HG03060 (cell line): ENCODE measurements around the gene KRTDAP.

Experiments used
- ATAC-seq: cut with Tn5 transposase; IDR thresholded peaks from one replicate; pipeline ENCODE4 v1.9.1; 2021; ENCODE audit warnings: low read depth, moderate number of reproducible peaks; ENCODE audit not compliant: unreplicated experiment

Gene KRTDAP

DNA sequence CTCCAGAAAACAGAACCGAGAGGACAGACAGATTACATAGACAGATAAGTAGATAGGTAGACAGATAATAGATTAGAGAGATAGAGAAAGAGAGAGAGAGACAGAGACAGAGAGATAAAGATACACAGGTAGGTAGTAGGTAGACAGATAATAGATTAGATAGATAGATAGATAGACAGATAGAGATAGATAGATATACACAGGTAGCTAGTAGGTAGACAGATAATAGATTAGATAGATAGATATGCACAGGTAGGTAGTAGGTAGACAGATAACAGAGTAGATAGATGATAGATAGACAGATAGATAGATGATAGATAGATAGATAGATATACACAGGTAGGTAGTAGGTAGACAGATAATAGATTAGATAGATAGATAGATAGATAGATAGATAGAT is 32.1 kb downstream of the KRTDAP start:
- no peak for ATAC-seq

DNA sequence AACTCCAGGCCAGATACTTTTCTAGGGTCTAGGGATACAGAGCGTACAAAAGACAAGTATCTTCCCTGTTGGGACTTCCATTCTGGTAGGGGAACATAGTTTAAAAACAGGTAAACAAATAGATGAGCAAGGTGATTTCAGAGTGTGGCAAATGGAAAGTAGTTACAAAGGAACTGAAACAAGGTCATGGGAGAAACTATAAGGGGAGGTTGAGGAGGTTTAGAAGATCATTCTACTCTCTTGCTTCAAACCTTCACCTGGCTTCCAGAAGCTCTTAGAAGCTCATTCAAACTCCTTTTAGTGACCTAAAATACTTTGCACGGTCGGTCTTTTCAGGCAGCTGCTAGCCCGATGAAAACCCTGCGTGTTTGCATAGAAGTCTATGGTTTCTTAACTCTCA is 33.1 kb downstream of the KRTDAP start:
- no peak for ATAC-seq

DNA sequence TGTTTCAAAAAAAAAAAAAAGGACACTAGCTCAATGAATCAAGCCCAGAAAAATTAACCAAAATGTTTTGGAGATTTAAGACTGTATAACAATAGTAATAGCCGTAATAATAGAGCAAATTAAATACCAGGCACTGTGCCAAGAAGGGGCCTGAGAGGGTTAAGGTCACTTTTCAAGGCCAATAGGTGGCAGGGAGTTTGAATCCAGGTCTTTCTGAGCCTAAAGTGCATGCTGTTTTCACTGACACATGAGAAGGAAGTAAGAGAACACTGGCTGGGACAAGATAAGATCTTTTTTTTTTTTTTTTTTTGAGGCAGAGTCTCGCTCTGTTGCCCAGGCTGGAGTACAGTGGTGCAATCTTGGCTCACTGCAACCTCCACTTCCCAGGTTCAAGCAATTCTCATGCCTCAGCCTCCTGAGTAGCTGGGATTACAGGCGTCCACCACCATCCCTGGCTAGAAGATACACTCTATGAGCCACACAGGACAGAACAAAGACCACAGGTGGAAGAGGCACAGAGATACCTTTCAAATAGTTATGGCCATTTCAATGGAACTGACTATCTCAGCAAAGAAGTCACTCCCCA is 34.6 kb downstream of the KRTDAP start:
- ATAC-seq, result no peak

DNA sequence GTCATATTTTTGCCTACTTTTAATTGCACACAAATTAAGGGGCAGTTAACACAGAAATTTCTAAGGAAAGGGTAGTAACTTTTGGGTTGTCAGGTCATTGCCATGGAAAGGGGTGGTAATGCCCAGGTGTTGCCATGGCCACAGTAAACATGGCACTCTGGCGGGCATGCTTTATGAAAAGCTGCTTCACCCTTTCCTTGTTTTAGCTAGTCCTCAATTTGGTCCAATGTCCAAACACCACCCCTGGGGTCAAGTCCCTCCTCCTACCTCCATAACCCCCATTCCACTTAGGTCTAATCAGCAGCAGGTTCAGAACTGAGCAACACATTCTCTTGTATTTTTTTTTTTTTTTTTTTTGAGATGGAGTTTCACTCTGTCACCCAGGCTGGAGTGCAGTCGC is 35.6 kb downstream of the KRTDAP start:
- ATAC-seq, result no peak

DNA sequence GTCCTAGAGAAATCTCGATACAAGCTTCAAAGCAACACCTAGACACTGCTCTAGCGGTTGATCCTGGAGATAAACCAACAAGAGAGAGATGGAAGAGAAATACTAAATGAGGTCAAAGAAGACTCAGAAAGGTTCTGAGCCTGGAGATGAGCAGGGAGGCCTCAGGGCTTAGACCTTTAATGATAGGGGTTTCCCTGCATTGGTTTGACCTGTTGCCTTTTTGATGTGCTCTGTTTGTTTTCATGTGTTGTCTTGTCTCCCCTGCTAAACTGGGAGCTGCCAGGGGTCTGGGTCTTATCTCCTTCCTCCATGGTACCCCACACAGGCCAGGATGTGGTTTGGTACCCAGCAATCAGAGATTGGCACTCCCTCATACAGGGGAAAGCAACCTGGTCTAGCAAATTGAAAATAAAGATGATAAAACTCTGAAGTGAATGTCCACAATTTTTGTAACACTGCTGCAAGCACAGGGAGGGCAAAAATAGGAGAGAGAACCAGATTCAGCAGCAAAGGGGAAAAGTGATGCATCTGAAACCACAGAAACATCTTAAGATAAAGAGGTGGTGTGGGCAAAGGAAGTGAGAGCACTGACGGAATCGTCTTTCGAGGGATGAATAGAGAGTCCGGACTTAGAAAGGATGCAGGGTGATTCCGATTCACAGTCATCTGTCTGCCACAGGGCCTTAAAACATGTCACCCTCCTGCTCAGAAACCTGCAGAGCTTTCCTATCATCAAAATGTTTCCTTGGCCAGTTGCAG is 38.7 kb downstream of the KRTDAP start:
- no peak for ATAC-seq

GRCh38 chr19:35449359-35450043 is 40.8 kb downstream of the KRTDAP start:
- ATAC-seq, result no peak

GRCh38 chr19:35447606-35448469 is 42.4 kb downstream of the KRTDAP start, which contains the start of gene FFAR2:
Gene FFAR2 (plus strand): TSS chr19:35448257. CDS start chr19:35449715, 1,458 bp downstream.
- no peak for ATAC-seq

GRCh38 chr19:35445826-35446593 is 44.3 kb downstream of the KRTDAP start:
- no peak for ATAC-seq

DNA sequence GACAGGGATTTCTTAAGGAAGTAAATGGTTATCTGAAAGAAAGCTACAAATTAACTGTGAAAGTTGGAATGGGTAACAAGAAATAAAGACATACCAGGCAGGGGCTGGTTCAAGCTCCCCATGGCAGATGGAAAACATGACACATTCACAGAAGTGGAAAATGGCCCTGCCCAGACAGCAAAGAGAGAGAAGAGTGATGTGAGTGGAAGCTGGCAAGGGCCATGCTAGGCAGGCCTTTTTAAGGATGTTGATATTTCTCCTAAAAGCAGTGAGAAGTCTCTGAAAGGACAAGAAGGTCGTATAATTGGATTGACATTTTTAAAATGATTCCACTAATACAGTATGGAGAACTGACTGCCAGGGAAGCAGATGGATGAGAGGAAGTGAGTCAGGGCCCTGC is 45.5 kb downstream of the KRTDAP start:
- no peak for ATAC-seq

GRCh38 chr19:35442091-35442490 is 48.2 kb downstream of the KRTDAP start:
- ATAC-seq, result no peak

- ATAC-seq, result no peak
Measured at GRCh38 chr19:35439921-35440320, 50.3 kb downstream of the KRTDAP start.

GRCh38 chr19:35438527-35438926 is 51.7 kb downstream of the KRTDAP start:
- ATAC-seq, result no peak

DNA sequence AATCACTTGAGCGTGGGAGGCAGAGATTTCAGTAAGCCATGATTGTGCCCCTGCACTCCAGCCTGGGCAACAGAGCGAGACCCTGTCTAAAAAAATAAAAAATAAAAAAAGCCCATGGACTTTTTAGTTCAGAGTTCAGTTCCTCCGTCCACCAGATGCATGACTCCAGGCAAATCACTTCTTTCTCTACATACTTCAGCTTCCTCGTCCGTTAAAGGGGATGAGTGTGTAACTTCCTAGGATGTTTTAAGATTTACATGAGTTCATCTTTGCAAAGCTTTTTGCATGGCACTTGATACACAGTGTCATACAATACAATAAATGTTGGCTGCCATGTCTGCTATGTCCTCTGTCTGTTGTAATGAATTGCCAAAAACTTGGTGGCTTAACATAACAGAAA is 52.2 kb downstream of the KRTDAP start:
- ATAC-seq, result no peak

GRCh38 chr19:35437406-35437951 is 52.8 kb downstream of the KRTDAP start:
- ATAC-seq, result no peak
